ENCODE results near the gene SLC39A10. TPM values are rescaled to one million over a fixed set of nuclear protein-coding genes. Genes with fewer than 3 reads are reported as not detected.
"Not testable (repeated sequence)": the region's sequence is repeated elsewhere in the genome, so short reads cannot be mapped to it uniquely, and the experiment has no call there.

Gene SLC39A10
- total and polyA plus RNA-seq, 4 donors, result 5.7 to 28.4 (median 18.2) TPM

DNA sequence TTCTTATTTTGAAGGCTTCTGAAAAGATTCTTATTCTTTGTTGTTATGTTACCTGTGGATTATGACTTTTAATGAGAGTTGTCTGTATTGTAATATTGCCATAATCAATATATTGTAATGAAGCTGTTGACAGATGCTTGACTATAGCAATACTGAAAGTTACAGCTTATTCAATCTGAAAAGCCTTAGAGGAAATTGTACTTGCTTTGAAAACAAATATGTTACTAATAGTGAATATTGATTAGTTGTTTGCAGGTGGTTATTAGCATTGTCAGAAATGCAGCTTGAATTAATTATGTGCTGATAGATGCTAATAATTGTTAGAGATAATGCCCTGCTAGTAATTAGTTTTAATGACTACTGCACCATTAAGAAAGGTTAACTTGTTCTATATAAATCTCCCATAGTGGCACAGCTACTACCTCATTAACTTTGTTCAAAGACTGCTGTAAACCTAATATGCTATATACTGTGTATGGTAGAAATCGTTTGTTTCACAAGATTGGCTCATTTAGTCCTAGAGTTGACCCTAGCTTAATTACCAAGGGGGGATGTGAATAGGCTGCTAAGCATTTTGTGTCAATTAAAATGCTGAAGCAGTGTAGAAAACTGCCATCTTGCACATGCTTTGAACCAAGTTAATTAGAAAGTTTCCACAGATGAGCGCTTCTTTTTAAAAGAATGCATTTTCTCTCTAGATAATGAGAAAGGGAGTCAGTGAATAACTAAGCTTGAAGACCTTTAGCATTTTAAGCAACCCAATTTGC is 30.5 kb downstream of the SLC39A10 start:
- DNase-seq, result no peak
- peaks cover 0 to 4% (median 0%) of the 10 kb centered on the region in 4 donors for H3K36me3 ChIP-seq (ENCODE audit: control insufficient read depth in 4 of 4, insufficient read depth in 4 of 4, low read length in 4 of 4)
- no peaks in the 10 kb centered on the region for H3K9me3 ChIP-seq (ENCODE audit: control insufficient read depth in 4 of 4, insufficient read depth in 3 of 4, low read length in 3 of 4)
- no peak overlapping the region for H3K9ac ChIP-seq (ENCODE audit: insufficient read depth in 1 of 2, low read length in 2 of 2)
- TF ChIP-seq, protein P1, sequence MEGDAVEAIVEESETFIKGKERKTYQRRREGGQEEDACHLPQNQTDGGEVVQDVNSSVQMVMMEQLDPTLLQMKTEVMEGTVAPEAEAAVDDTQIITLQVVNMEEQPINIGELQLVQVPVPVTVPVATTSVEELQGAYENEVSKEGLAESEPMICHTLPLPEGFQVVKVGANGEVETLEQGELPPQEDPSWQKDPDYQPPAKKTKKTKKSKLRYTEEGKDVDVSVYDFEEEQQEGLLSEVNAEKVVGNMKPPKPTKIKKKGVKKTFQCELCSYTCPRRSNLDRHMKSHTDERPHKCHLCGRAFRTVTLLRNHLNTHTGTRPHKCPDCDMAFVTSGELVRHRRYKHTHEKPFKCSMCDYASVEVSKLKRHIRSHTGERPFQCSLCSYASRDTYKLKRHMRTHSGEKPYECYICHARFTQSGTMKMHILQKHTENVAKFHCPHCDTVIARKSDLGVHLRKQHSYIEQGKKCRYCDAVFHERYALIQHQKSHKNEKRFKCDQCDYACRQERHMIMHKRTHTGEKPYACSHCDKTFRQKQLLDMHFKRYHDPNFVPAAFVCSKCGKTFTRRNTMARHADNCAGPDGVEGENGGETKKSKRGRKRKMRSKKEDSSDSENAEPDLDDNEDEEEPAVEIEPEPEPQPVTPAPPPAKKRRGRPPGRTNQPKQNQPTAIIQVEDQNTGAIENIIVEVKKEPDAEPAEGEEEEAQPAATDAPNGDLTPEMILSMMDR (IDR thresholded peaks at IDR 0.05; ENCODE audit: control extremely low read depth, extremely low read depth), result no peak
- no peak for ATAC-seq (ENCODE audit: insufficient read depth, low FRiP score)
- H3K27me3 ChIP-seq (ENCODE audit: control insufficient read depth in 3 of 3, insufficient read depth in 3 of 3, low read length in 2 of 3), result no peaks in the 10 kb centered on the region
- H3K4me3 ChIP-seq, result no peak overlapping the region
- 84 to 91% methylated on average over 2 of the region's 2 CpGs for WGBS, 2 donors
- H3K4me1 ChIP-seq (ENCODE audit: control insufficient read depth in 5 of 5, insufficient read depth in 5 of 5, low read length in 5 of 5), result peaks cover 0 to 2% (median 0%) of the 10 kb centered on the region in 5 donors
- no peak overlapping the region for H3K27ac ChIP-seq (ENCODE audit: low read depth in 1 of 2, low read length in 1 of 2)

DNA sequence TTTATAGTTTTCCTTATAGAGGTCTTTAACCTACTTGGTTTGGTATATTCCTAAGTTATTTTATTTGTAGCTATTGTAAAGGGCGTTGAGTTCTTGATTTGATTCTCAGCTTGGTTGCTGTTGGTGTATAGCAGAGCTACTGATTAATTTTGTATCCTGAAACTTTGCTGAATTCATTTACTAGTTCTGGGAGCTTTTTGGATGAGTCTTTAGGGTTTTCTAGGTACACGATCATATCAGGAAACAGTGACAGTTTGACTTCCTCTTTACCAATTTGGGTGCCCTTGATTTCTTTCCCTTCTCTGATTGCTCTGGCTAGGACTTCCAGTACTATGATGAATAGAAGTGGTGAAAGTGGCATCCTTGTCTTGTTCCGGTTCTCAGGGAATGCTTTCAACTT is 35.5 kb downstream of the SLC39A10 start:
- not testable (repeated sequence) for H3K9me3 ChIP-seq (ENCODE audit: control insufficient read depth in 4 of 4, insufficient read depth in 3 of 4, low read length in 3 of 4); H3K36me3 ChIP-seq (ENCODE audit: control insufficient read depth in 4 of 4, insufficient read depth in 4 of 4, low read length in 4 of 4); H3K27ac ChIP-seq (ENCODE audit: low read depth in 1 of 2, low read length in 1 of 2); H3K27me3 ChIP-seq (ENCODE audit: control insufficient read depth in 3 of 3, insufficient read depth in 3 of 3, low read length in 2 of 3); ATAC-seq (ENCODE audit: insufficient read depth, low FRiP score); H3K4me1 ChIP-seq (ENCODE audit: control insufficient read depth in 5 of 5, insufficient read depth in 5 of 5, low read length in 5 of 5); H3K9ac ChIP-seq (ENCODE audit: insufficient read depth in 1 of 2, low read length in 2 of 2); DNase-seq; H3K4me3 ChIP-seq
- WGBS, 2 donors, result 81 to 83% methylated on average over 3 of the region's 3 CpGs

DNA sequence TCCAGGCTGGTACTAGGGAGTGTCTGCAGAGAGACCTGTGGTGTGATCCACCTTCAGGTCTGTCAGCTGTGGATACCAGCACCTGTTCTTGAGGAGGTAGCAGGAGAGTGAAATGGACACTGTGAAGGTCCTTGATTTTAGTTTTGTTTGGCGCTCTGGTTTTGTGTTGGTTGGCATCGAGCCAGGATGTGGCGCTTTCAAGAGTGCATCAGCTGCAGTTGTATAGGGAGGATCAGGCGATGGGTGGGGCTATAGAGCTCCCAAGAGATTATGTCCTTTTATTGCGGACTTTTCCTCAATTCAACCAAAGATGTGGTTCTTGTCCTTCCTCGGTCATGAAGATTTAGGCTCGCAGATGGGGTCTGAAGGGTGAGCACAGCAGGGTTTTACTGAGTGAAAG is 37.5 kb downstream of the SLC39A10 start:
- H3K9ac ChIP-seq (ENCODE audit: insufficient read depth in 1 of 2, low read length in 2 of 2), result no peak overlapping the region
- no peak overlapping the region for H3K27ac ChIP-seq (ENCODE audit: low read depth in 1 of 2, low read length in 1 of 2)
- no peaks in the 10 kb centered on the region for H3K4me1 ChIP-seq (ENCODE audit: control insufficient read depth in 5 of 5, insufficient read depth in 5 of 5, low read length in 5 of 5)
- H3K27me3 ChIP-seq (ENCODE audit: control insufficient read depth in 3 of 3, insufficient read depth in 3 of 3, low read length in 2 of 3), result no peaks in the 10 kb centered on the region
- DNase-seq (no peak), ATAC-seq (ENCODE audit: insufficient read depth, low FRiP score) (no peak)
- H3K4me3 ChIP-seq, result no peak overlapping the region
- H3K36me3 ChIP-seq (ENCODE audit: control insufficient read depth in 4 of 4, insufficient read depth in 4 of 4, low read length in 4 of 4), result peaks cover 0 to 6% (median 3%) of the 10 kb centered on the region in 4 donors
- H3K9me3 ChIP-seq (ENCODE audit: control insufficient read depth in 4 of 4, insufficient read depth in 3 of 4, low read length in 3 of 4), result peaks cover 0 to 3% (median 0%) of the 10 kb centered on the region in 4 donors
- WGBS, 2 donors, result 97% methylated on average over 7 of the region's 7 CpGs
- TF ChIP-seq, protein P1 (IDR thresholded peaks at IDR 0.05; ENCODE audit: control extremely low read depth, extremely low read depth), result no peak

DNA sequence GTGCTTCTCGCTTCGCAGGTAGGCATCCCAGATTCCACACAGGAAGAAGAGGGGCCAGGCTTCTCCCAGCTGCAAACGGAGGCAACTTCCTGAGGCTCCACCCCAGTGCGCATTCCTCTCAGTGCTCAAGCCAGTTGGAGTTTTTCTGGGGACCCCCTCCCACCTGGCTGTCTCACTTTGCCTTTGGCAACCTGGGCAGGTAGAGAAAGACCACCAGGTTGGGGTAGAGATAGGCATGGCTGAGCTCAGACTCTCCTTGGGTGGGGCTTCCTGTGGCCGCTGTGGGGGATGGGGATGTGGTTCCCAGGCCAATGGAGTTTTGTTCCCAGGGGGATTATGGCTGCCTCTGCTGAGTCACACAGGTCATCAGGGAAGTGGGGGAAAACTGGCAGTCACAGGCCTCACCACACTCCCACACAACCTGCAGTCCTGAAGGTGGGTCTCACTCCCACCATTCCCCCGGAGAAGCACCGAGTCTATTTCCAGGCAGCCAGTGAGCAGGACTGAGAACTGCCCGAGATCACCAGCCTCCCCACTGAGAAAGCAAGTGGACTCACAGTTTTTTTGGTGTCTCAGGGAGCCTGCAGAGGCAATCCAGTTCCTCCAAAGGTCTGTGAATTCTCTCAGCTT is 38.1 kb downstream of the SLC39A10 start:
- DNase-seq, result no peak
- TF ChIP-seq, protein P1 (IDR thresholded peaks at IDR 0.05; ENCODE audit: control extremely low read depth, extremely low read depth), result no peak
- Histone ChIP-seq H3K4me1 (ENCODE audit: control insufficient read depth in 5 of 5, insufficient read depth in 5 of 5, low read length in 5 of 5) (no peaks in the 10 kb centered on the region), H3K9ac (ENCODE audit: insufficient read depth in 1 of 2, low read length in 2 of 2) (no peak overlapping the region), H3K9me3 (ENCODE audit: control insufficient read depth in 4 of 4, insufficient read depth in 3 of 4, low read length in 3 of 4) (peaks cover 0 to 5% (median 0%) of the 10 kb centered on the region in 4 donors), H3K4me3 (no peak overlapping the region), H3K27me3 (ENCODE audit: control insufficient read depth in 3 of 3, insufficient read depth in 3 of 3, low read length in 2 of 3) (no peaks in the 10 kb centered on the region), H3K36me3 (ENCODE audit: control insufficient read depth in 4 of 4, insufficient read depth in 4 of 4, low read length in 4 of 4) (peaks cover 0 to 6% (median 3%) of the 10 kb centered on the region in 4 donors), H3K27ac (ENCODE audit: low read depth in 1 of 2, low read length in 1 of 2) (no peak overlapping the region)
- ATAC-seq (ENCODE audit: insufficient read depth, low FRiP score), result no peak
- 83 to 91% methylated on average over 8 of the region's 8 CpGs for WGBS, 2 donors
